Measurements from ENCODE around the gene UNKL. TPM values are rescaled to one million over a fixed set of nuclear protein-coding genes. Genes with fewer than 3 reads are reported as not detected.

Gene UNKL
- total RNA-seq, 1 donor from 2014 or later, result 70.7 TPM

DNA sequence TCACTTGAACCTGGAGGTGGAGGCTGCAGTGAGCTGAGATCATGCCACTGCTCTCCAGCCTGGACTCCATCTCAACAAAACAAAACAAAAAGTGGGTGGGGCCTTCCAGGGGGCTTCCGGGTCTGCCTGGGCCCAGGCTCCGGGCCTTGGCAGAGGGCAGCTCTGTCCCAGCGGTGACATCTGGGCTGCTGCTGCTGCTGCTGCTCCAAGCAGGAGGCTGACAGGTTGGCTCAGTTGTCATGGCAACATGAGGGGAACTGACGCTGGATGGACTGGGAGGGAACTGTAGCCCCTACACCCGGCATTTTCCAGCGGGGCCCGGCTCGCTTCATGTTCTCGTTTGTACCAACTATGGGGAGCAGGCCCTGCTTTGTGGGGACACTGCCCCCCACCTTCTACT, 77.0 kb downstream of the UNKL start:
- TF ChIP-seq, protein P1, sequence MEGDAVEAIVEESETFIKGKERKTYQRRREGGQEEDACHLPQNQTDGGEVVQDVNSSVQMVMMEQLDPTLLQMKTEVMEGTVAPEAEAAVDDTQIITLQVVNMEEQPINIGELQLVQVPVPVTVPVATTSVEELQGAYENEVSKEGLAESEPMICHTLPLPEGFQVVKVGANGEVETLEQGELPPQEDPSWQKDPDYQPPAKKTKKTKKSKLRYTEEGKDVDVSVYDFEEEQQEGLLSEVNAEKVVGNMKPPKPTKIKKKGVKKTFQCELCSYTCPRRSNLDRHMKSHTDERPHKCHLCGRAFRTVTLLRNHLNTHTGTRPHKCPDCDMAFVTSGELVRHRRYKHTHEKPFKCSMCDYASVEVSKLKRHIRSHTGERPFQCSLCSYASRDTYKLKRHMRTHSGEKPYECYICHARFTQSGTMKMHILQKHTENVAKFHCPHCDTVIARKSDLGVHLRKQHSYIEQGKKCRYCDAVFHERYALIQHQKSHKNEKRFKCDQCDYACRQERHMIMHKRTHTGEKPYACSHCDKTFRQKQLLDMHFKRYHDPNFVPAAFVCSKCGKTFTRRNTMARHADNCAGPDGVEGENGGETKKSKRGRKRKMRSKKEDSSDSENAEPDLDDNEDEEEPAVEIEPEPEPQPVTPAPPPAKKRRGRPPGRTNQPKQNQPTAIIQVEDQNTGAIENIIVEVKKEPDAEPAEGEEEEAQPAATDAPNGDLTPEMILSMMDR (IDR thresholded peaks at IDR 0.05), result no peak
- CTCF ChIA-PET, result no interaction called here
- intact Hi-C loops (cut with micrococcal nuclease), result no loop called here
- Mint-ChIP-seq H3K9me3 (no peaks in the 10 kb centered on the region), H3K4me1 (peaks cover 27% of the 10 kb centered on the region), H3K27me3 (peaks cover 5% of the 10 kb centered on the region), H3K36me3 (ENCODE audit: low read depth) (no peaks in the 10 kb centered on the region), H3K4me3 (no peak overlapping the region), H3K27ac (no peak overlapping the region)
- ATAC-seq (ENCODE audit: low read depth) (no peak), DNase-seq (no peak)
- POLR2A ChIA-PET, result interaction anchor here (0.9 kb wide), 1 partner anchor 29 kb away, joined by 3 read pairs; the partner anchor contains the start of gene UBE2I

DNA sequence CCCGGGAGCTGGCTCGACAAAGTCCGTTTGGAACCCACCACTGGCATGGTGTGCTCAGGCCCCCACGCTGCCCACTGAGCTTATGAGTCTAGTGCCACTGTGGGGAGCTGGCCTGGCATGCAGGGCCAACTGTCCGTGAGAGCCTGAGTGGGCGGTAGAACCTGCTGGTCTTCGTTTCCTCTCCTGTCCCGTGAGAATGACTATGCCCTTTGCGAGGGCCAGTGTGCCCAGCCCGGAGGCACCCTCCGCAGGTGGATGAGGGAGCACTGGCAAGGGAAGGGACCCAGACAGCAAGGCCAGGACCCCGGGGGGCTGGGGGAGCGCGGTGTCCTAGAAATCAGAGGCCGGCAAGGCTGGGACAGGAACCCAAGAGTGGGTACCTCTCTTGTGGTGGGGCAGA, 77.9 kb downstream of the UNKL start:
- ChIA-PET POLR2A (no interaction called here), CTCF (no interaction called here)
- H3K36me3 Mint-ChIP-seq (ENCODE audit: low read depth), result no peaks in the 10 kb centered on the region
- intact Hi-C loops (cut with micrococcal nuclease), result no loop called here
- TF ChIP-seq, protein P1 (IDR thresholded peaks at IDR 0.05), result no peak
- H3K27me3 Mint-ChIP-seq, result peaks cover 7% of the 10 kb centered on the region
- H3K4me3 Mint-ChIP-seq, result no peak overlapping the region
- H3K9me3 Mint-ChIP-seq, result no peaks in the 10 kb centered on the region
- ATAC-seq (ENCODE audit: low read depth), result no peak
- peaks cover 29% of the 10 kb centered on the region for H3K4me1 Mint-ChIP-seq
- no peak overlapping the region for H3K27ac Mint-ChIP-seq
- no peak for DNase-seq

DNA sequence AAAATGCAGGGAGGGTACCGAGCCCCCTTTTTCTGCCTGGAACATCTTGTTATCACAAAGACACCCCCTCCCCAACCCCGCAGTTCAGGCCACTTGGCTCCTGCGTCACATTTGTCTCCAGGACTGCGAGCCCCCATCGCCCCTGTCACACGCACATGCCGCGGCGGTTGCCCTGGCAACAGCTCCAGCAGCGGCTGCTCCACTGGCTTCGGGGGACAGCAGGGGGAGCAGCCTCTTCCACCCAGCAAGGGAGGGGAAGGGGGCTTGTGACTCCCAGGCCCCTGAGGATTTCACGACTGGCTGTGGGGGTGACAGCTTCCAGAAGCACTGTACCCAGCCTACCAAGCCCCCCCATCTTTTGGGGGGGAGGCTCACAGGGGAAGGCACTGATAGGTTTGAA, 78.5 kb downstream of the UNKL start:
- no peak overlapping the region for H3K4me3 Mint-ChIP-seq
- no peaks in the 10 kb centered on the region for H3K36me3 Mint-ChIP-seq (ENCODE audit: low read depth)
- ATAC-seq (ENCODE audit: low read depth) (no peak), DNase-seq (no peak)
- TF ChIP-seq, protein P1 (IDR thresholded peaks at IDR 0.05), result no peak
- intact Hi-C loops (cut with micrococcal nuclease), result no loop called here
- peaks cover 34% of the 10 kb centered on the region for H3K4me1 Mint-ChIP-seq
- ChIA-PET POLR2A (no interaction called here), CTCF (no interaction called here)
- no peak overlapping the region for H3K27ac Mint-ChIP-seq
- H3K27me3 Mint-ChIP-seq, result peaks cover 7% of the 10 kb centered on the region
- no peaks in the 10 kb centered on the region for H3K9me3 Mint-ChIP-seq

DNA sequence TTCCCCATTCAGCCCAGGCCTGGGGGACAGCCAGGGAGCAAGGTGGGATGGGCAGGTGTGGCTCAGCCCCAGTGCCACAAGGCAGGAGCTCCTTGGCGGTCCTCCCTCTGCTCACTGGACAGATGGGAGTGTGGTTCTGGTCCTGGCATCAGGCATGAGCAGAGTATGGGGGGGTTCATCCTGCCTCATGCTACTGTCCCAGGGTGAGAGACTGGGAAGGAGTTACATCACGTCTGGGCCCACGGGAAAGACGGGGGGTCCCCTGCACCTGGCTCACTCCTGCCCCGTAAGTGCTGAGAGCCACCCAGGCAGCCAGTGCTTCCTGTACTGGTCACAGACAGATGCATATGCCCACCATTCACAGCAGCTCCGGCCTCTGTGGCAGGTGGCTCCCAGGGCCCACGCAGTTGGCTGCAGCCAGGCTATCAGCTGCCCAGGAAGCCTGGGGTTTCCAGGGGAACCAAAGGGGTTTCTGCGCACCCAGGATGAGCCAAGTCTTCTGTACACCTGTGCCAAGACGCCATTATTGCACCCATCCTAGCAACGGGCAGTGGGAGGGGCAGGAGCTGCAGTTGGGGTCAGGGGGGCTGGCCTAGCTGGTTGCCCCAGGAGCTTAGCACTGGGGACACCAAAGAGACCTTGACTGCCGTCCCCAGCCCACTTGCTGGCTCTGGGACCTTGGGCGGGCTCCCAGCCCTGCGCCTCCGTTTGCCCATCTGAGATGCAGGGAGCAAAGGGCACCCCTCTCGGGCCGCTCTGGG, 79.1 kb downstream of the UNKL start:
- peaks cover 36% of the 10 kb centered on the region for H3K4me1 Mint-ChIP-seq
- POLR2A ChIA-PET, result no interaction called here
- no peak for ATAC-seq (ENCODE audit: low read depth)
- H3K27ac Mint-ChIP-seq, result no peak overlapping the region
- intact Hi-C loops (cut with micrococcal nuclease), result no loop called here
- no peak for DNase-seq
- CTCF ChIA-PET, result no interaction called here
- TF ChIP-seq, protein P1 (IDR thresholded peaks at IDR 0.05), result no peak
- H3K27me3 Mint-ChIP-seq, result peaks cover 7% of the 10 kb centered on the region
- H3K9me3 Mint-ChIP-seq, result no peaks in the 10 kb centered on the region
- H3K36me3 Mint-ChIP-seq (ENCODE audit: low read depth), result no peaks in the 10 kb centered on the region
- H3K4me3 Mint-ChIP-seq, result no peak overlapping the region

DNA sequence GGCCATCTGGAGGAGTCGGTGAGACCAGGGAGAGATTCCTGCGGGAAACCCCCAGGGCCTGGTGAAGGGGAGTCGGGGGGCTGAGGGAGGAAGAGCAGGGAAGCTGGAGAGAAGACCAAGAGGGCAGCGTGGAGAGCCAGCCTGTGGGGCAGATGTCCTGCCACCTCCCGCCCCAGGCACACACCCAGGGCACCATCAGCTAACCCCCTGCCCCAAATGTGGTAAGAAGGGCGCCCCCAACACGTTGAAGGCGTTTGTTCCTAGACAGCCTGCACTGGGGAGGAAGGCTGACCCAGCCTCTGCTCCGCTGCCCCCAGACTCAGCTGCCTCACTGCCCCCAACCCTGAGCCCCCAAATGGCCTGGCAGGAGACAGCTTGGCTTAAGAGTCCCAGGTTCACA, 79.8 kb downstream of the UNKL start:
- no peak for ATAC-seq (ENCODE audit: low read depth)
- Mint-ChIP-seq H3K27me3 (peaks cover 7% of the 10 kb centered on the region), H3K36me3 (ENCODE audit: low read depth) (no peaks in the 10 kb centered on the region), H3K27ac (no peak overlapping the region), H3K4me1 (peaks cover 36% of the 10 kb centered on the region), H3K9me3 (no peaks in the 10 kb centered on the region), H3K4me3 (peak overlapping the region; percentile 48)
- TF ChIP-seq, protein P1 (IDR thresholded peaks at IDR 0.05), result no peak
- ChIA-PET CTCF (no interaction called here), POLR2A (no interaction called here)
- no peak for DNase-seq
- intact Hi-C loops (cut with micrococcal nuclease), result no loop called here

Data from activated B cell treated with CpG ODN at 0.5 μM for 24 hours (primary cell).